Measurements from ENCODE around the gene PNPLA2.

Gene PNPLA2

DNA sequence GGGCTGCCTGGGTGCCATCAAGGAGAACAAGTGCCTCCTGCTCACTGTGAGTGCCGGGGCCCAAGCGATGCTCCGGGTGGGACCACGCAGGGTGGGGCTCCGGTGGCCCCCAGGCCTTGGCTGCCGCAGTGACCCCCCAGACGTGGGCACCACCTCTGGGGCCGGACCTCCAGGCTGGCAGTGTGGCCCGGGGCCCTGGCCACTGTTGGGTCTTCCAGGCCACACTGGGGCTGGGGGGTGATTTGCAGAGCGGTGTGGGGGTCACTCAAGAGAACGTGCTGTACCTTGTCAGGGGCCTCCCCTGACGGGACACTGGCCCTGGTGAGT is 43.9 kb downstream of the PNPLA2 start:
- no peak for DNase-seq

DNA sequence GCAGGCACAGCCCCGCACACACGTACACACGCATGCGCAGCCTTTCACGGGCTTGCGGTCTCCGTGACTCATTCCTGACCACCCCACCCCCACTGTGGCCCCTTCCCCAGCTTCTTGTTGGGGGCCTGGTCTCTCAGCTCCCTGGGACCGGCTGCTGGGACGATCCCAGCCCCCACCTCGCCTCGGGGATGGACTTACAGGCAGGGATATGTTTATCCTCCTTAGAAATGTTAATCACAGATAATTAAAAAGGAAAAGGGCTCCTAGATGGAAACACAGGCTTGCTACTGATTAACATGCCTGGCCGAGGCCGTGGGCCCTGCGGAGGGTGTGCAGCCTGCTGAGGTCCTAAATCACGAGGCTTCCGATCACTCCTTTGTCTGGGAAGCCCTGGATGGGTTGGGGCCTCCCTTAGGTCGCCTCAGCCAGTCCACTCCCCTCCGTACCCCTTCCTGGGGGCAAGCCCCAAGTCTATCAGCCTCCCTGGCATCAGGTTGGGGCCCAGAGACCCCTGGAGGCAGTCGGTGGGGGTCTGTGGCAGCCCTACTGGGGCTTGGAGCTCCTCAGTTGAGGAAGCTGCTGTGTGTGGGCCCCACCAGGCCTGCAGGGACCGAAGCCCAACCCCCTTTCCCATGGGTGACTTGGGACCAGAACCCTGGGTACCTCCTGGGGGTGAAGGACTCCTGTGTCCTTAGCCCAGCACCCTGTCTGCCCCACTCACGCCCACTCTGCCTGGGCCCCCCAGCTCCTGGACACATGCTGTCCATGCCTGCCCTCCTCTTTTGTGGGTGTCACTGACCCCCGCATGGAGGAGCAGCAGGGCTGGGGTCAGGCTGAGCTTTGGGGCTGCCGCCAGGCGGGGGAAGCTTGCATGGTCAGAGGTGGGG is 44.6 kb downstream of the PNPLA2 start:
- DNase-seq: no peak

- DNase-seq: no peak
Measured at GRCh38 chr11:863910-864827, 45.5 kb downstream of the PNPLA2 start.

DNA sequence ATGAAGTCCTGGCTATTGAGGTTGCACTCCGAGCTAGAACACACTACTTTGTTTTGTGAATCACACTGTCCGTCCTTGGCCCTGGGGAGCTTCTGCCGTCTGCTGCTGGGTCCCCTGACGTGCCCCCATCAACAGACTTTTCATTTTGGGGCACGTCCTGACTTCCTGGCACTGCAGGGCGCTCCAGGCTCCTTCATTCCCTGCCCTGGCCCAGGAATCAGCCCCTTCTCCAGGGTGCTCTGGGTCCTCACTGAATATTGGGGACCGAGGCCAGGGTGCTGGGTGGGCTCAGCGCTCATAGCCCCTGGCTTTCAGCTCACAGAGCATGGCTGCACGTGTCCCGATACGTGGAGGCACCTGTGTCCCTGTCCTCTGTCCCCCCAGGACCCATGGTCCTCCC is 46.2 kb downstream of the PNPLA2 start:
- DNase-seq: no peak

DNA sequence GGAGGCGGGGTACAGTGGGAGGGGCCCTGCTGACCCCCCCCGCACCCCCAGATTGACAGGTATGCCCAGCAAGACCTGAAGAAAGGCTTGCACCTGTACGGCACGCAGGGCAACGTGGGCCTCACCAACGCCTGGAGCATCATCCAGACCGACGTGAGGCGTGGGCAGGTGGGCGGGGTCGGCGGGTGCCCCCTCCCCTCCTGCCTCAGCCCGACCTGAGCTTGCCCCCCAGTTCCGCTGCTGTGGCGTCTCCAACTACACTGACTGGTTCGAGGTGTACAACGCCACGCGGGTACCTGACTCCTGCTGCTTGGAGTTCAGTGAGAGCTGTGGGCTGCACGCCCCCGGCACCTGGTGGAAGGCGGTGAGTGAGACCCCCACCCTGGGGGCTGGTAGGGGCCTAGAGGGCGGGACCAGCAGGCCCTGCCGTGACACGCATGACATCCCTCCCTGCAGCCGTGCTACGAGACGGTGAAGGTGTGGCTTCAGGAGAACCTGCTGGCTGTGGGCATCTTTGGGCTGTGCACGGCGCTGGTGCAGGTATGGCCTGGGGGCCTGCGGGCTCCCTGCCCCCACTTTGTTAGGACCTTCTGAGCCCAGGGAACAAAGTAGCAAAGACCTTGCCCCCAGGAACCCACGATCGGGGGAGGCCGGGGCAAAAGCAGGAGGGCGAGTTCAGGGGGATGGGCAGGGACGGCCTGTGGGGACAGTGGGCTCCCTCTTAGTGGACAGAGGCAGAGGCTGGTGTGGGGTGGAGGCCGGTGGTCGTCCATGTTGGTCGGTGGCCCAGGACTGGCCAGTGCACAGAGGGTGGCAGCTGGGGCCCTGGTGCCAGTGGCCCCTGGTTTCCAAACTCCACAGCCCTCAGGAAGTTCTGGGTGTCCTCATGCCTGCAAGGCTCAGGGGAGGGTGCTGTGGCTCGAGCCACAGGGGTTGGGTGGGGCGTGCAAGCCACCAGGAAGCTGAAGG is 47.0 kb downstream of the PNPLA2 start:
- DNase-seq: no peak

DNA sequence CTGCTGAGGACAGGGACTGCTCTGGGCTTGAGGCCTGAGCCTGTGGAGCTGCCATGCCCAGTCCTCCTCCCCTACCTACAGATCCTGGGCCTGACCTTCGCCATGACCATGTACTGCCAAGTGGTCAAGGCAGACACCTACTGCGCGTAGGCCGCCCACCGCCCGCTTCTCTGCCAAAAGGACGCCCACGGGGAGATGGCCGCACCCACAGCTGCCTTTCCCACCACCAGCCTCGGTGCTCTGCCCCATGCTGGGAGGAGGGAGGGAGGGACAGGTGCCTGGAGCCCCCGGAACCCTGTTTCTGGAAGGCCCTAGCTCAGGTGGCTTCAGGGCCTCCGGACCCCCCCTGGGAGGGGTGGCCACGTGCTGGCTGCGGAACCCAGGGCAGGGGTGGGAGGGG is 47.8 kb downstream of the PNPLA2 start:
- no peak for DNase-seq

- DNase-seq: no peak
Measured at GRCh38 chr11:867856-868358, 49.2 kb downstream of the PNPLA2 start.

DNA sequence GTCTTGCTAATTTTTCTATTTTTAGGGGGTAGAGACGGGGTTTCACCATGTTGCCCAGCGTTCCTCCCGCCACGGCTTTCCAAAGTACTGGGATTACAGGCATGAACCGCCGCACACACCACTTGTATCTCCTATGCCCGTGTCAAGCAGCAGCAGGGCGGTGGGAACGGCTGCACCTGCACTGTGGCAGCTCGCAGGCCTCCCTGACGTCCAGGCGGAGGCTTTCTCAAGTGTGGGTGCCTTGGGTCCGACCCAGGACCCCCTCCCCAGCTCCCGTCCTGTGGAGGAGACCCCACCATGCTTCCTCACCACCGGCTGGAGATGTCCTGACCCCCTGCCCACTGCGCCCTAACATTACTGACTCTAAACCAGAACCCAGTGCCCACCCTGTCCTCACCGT is 49.7 kb downstream of the PNPLA2 start:
- no peak for DNase-seq

GRCh38 chr11:868802-869201 is 50.1 kb downstream of the PNPLA2 start:
- DNase-seq: no peak

GRCh38 chr11:869399-870126 is 50.8 kb downstream of the PNPLA2 start:
- DNase-seq: no peak

DNA sequence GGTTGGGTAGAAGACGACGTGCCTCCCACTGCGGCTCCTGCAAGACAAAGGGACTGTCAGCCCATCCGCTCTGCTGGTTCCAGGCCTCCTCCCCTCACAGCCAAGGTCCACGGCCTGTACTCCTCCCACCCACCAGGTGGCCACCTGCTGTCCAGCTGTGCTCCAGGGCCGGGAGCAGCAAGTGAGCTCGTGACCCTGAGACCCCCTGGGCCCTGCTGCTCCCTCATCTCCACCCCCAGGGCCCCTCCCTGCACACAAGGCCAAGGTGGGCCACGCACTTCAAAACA is 51.4 kb downstream of the PNPLA2 start:
- no peak for DNase-seq

- no peak for DNase-seq
Measured at GRCh38 chr11:870418-870817, 51.7 kb downstream of the PNPLA2 start.

GRCh38 chr11:871472-871871 is 52.8 kb downstream of the PNPLA2 start:
- no peak for DNase-seq

DNA sequence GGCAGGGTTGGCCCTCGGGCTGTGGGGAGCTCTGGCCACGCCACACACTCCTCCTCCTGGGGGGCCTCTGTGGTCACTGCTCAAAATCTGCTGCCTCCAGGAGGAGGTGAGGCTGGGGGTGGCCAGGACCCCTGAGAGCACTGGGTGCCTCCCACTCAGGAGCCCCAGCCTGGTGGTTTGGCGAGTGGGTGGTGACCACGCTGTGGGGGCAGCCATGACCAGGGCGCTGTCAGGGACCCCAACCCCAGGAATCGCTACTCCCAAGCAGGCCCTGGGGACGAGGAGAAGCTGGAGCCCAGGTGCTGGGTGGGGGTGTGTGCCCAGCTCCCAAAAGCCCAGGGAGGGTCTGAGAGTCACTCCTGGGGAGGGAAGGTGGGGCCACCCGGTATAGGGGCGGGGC is 54.1 kb downstream of the PNPLA2 start:
- DNase-seq: no peak

DNA sequence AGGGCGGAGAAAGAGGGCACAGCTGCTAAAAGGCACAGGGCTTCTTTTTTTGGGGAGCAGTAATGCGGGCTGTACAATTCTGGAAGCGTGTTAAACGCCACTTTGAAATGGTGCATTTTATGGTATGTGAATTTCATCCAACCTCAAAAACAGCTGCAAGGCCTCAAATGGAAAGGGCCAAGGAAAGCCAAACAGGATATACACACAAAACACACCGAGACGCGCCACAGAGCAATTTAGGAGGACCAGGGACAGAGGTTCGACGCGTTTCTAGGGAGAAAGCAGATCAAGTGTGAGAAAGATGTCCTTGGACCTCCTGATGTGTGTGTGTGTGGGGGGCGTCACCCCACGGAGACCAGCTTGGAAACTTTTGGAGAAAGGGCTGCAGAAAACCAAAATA is 55.0 kb downstream of the PNPLA2 start:
- DNase-seq: no peak

All from cerebellar nuclear complex (tissue), 1 donor.